ENCODE results near the gene ME3. TPM values are rescaled to one million over a fixed set of nuclear protein-coding genes. Genes with fewer than 3 reads are reported as not detected.

ME3 gene
- total RNA-seq, 1 donor from 2014 or later = 110 TPM

DNA sequence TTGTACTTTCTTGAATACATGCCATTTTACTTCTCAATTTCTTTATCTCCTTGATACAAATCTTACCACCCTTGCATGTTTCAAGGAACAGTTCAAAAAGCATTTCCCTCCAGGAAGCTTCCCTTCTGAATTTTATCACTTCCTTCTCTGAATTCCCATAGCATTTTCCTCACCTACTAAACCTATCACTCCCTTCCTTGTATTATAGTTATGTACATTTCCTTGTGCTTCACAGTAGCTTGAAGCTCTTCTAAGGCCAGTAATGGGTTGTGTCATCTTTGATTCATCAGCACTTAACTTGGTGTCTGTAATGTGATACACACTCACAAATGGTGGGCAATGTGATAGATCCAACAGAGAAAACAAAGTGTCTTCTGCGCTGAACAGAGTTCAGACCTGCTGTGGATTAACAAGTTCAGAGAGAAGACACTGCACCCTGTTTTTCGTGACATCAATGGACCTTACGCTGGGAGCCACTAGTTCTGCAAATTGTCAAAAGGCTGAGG, 170.2 kb downstream of the ME3 start:
- FAIRE-seq (no peak), DNase-seq (ENCODE audit: low spot score in 2 of 2) (no peak)

DNA sequence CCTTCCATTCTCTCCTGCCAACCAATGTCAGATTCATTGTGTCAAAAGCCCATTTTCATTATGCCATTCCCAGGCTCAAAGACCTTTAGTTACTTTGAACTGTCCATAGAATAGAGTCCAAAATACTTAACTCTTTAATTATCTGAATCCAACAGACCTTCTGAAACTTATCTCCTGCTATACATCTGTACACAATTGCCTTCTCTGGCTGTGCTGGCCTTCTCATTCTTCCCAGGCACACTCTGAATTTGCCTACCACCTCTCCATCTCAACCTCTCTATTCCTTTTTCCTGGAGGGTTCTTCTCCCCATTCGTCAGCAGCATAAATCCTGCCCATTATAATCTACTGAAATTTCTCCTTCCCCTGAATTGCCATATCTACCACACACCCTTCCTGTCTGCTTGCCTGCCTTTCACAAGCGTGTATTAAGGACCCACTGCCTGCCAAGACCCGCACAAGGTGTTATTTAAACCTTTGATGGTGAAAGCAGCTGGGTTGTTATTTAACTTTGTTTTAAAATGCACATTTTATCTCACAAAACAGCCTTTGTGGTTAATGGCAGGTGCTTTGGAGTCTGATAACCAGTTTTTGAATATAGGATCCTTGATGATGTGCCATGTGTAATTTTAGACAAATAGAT, 171.8 kb downstream of the ME3 start:
- FAIRE-seq (no peak), DNase-seq (ENCODE audit: low spot score in 2 of 2) (no peak)

DNA sequence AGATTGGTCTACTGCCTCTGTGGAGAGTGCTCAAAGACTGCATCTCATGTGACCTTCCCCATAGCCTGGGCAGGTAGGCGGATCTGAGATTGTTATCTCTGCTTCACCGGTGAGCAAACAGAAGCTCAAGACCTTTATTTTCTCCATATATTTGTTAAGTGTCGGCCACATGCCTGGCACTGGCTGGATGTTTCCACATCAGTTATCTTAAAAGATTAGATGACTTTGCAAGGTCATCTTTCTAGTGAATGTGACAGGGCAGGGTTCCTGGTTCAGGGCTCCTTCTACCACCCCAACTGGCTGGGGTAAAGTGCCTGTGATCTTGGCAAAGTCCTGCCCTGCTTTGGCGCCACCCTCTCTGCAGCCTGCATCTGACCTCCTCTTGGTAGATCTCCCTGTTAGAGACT, 172.7 kb downstream of the ME3 start:
- DNase-seq (ENCODE audit: low spot score in 2 of 2) (no peak), FAIRE-seq (no peak)

DNA sequence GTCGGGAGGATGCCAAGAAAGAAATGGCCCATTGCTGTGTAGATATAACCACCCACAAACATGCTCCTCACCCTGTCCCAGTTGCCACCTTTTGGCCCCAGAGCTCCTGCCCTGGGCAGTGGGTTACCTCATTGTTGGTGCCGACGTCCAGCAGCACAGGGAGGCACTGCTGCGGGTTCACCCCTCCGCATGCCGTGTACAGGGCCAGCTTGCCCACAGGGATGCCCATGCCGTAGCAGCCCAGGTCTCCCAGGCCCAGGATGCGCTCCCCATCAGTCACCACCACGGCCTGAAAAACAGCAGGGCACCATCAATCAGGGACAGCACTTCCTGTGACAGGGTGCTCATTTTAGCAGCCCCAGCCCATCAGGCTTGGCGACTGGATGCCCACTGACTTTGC, 174.6 kb downstream of the ME3 start:
- FAIRE-seq = no peak
- DNase-seq (ENCODE audit: low spot score in 2 of 2) = no peak

GRCh38 chr11:86497310-86497709, 175.1 kb downstream of the ME3 start:
- DNase-seq (ENCODE audit: low spot score in 2 of 2) = no peak
- FAIRE-seq = no peak

DNA sequence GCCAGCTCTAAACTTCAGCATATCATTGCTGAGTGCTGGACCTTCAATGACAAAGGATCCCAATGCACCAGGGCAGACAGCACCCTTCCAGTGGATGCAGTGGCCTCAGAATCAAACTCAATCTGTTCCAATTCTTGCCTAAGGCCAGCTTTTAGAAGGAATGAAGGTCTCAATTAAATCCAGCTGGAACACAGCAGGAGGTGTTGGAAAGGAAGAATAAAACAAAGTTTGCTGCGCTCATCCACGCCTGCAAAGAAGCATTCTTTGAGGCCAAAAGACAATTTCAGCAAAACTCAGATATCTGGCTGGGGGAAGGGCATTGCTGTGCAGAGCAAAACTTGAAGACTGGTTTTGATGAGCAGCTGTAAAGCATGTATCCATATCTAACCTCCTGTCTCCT, 177.1 kb downstream of the ME3 start:
- FAIRE-seq = no peak
- DNase-seq (ENCODE audit: low spot score in 2 of 2) = no peak

GRCh38 chr11:86492370-86493010, 179.9 kb downstream of the ME3 start:
- FAIRE-seq = no peak
- DNase-seq (ENCODE audit: low spot score in 2 of 2) = no peak

DNA sequence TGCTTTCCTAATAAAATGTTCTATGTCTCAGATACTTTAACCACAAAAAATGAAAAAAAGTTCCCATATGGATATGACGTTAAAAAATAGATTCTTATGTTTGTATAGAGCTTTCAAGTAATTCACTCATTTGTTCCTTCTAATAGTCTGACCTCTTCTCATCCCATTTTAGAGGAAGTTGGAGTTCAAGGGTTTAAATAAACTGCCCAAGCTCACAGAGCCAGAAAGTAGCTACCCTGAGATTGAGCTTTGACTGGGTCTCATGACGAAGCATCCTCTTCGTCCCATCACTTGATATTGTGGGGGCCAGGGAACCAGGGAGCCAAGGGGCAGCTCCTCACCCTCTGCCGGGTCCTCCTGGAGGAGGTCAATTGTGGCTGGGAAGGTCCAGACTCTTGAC, 181.4 kb downstream of the ME3 start:
- DNase-seq (ENCODE audit: low spot score in 2 of 2) = no peak
- FAIRE-seq = no peak

GRCh38 chr11:86490582-86490981, 181.8 kb downstream of the ME3 start:
- DNase-seq (ENCODE audit: low spot score in 2 of 2) (no peak), FAIRE-seq (no peak)

DNA sequence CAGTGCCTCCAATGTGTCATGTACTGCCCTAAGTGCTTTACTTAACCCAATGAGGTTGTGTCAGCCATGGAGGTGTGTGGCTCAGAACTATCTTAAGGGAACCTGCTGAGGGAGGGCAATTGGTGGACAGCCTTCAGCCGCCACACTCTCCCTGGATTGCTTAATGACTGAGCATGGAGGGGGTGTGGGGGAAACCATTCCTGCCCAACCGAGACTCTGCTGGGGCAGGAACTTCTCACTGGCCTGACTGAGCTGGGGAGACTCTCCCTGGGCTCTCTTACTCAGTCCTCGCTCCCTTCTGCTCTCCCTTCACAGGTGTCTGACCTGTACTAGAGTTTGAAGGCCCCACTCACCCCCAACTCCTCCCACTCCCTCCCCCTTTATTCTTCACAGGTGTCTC, 183.0 kb downstream of the ME3 start:
- no peak for FAIRE-seq
- DNase-seq (ENCODE audit: low spot score in 2 of 2) = no peak

DNA sequence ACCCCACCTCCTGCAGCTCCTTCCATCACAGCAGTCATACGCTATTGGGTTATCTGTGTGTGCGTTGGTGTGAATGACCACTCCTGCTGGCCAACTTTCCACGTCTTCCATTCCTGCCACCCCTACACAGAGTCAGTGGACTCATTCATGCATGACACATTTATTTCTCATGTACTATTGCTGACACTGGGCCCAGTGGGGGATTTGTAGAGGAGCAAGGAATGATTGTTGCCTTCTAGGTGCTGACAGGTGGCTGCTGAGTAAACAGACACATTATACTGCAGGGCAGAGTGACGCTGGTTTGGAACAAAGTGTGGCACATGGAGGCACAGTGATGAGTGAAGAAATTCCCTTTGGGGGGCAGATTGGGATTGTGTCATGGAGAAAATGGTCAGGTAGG, 183.9 kb downstream of the ME3 start:
- FAIRE-seq = no peak

DNA sequence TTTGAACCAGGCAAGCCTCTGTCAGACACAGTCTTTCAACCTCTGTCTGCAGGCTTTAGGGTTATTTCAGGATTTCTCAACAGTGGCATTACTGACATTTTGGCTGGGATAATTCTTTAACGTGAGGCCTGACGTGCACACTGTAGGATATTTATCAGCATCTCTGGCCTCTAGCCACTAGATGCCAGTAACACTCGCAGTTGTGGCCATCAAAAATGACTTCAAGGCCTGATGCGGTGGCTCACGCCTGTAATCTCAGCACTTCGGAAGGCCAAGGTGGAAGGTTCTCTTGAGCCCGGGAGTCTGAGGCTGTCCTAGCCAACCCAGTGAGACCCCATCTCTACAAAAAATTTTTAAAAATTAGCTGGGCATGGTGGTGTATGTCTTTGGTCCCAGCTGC, 184.7 kb downstream of the ME3 start:
- DNase-seq (ENCODE audit: low spot score in 2 of 2) = no peak
- no peak for FAIRE-seq

More for the DNA sequence above, 183.9 kb downstream of the ME3 start:
- DNase-seq (ENCODE audit: low spot score in 2 of 2) = no peak

GRCh38 chr11:86486261-86487030, 186.0 kb downstream of the ME3 start:
- FAIRE-seq (no peak), DNase-seq (ENCODE audit: low spot score in 2 of 2) (no peak)

DNA sequence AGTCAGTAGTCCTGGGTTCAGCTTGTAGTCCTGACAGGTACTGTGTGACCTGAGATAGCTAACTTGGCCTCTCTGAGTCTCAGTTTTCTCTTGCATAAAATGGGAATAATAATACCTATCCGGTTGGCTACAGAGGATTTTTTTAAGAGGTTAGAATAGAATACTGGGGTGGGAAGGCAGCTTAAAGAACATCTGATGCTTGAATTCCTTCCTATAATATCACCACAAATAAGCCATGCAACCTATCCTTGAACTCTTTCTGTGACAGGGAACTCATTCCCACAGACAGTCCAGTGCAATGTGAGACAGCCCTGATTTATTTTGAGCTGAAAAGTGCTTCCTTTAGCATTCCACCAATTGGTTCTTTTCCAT, 187.6 kb downstream of the ME3 start:
- DNase-seq (ENCODE audit: low spot score in 2 of 2) (no peak), FAIRE-seq (no peak)

DNA sequence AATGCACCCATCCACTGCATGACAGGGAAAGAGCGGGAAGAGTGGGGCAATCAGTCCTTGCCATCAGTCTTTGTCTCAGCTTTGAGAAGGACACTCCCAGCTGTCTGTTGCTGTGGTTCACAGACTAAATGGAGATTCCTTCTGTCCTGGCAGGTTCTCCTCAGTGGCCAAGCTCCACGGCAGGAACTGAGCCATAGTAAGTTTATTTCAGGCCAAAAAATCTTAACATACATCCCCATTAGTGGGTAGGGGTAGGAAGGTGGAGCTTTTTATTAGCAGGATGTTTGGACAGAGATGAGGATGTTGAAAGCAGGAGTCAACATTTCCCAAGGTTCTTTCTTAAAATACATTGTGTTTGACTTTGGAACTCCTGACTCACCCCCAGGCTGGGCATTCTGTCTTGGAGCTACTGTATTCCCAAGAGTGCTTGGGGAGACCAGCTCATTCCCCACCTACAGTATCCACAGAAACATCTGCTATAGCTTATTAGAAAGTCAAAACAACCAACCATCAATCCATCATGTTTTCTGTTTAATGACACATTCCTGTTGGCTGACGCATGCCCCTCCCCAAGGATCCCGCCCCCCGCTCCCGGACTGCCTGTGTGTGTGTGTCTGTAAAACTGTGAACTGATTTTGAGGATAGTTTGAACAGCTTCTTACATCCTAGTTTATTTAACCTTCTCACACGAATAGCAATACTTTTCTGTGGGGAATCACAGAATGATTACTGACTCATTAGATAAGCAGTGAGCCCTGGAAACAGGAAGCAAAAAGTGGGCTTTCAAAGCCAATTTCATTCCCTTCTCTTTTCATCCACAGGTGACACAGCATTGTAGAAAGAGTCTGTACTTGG, 188.2 kb downstream of the ME3 start:
- FAIRE-seq (no peak), DNase-seq (ENCODE audit: low spot score in 2 of 2) (peak in 1 of 2 donors; percentile 24)

- FAIRE-seq = no peak
Observed at GRCh38 chr11:86483610-86483939, 188.8 kb downstream of the ME3 start.

DNA sequence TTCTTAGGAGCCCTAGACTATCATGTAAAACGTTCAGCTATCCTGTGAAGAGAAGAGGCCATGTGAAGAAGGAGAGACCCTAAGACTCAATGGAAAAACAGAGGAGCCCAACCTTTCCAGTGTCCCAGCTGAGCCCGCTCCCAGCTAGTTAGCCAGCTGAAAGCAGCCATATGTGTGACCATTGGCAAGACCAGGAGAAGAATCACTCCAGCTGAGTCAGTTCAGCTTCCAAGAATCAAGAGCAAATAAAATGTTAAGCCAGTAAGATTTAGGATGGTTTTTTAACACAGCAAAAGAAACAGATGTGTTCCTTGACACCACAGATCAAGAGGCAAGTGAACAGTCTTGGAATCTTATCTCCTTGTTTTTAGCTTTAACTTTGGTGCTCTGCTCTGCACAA, 189.7 kb downstream of the ME3 start:
- DNase-seq (ENCODE audit: low spot score in 2 of 2) = no peak
- no peak for FAIRE-seq

More at GRCh38 chr11:86483610-86483939, 188.8 kb downstream of the ME3 start:
- no peak for DNase-seq (ENCODE audit: low spot score in 2 of 2)

DNA sequence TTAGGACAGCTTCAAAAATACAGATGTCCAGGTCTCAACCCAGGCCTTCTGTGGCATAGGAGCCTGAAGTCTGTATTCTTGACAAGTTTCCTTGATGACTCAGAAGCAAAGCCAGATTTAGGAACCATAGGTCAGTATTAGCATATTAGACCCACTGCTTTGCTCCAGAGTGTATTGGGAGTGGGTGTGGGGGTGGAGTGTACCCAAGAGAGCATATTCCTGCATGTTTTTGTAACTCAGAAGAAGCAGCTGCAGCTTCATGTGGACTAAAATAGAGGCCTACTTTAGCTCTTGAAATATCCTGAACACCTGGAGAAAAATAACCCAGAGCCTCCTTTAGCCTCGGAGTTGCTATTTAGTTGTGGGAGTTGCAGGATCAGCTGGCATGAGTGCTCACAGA, 191.0 kb downstream of the ME3 start:
- FAIRE-seq (no peak), DNase-seq (ENCODE audit: low spot score in 2 of 2) (no peak)

DNA sequence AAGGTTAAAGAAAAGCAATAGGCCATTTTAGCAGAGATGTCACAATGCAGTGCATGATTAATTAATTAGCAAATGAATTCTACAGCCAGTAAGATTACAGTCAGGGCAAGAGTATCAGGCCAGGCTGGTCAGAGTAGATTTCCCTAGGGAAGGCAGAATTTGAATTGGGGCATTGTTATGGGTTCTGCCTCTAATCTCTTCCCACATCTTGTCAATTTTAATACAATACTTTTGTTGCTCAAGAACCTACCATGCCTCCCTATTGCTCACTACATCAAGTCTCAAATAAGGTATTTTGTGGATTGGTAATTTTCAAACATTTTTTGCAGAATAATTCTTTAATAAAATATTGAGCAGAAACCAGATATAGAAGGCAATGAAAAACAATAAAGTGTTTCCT, 194.1 kb downstream of the ME3 start:
- DNase-seq (ENCODE audit: low spot score in 2 of 2) (no peak), FAIRE-seq (no peak)

DNA sequence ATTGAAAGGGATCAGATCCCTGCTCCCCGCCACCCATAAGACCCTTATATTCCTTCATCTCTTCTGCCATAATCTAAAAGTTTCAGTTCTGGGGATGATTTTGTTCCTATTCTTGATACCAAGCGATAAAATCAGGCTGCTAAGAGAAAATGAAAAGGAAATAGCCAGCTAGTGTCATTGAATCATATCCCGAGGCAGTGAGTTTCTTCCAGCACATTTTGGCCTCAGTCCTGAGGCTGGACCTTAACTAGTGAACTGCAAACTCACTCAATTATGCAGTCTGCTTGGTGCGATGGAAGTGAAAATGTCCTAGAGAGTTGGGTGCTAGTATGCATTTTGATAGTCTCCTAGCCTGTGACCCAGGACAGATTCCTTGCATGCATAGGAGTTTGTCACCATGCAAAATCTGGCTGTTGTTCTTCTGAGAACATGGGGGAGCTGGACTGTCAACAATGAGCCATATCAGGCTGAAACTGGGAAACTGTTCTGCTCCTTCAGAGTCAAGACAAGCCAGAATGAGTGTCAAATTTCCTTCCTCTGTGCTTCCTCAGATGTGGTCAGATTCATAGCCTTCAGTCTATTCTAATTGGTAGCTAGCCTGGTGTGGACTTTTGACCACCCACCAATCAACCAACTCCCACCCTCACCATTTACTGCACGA, 194.8 kb downstream of the ME3 start:
- no peak for FAIRE-seq
- no peak for DNase-seq (ENCODE audit: low spot score in 2 of 2)

Measured in frontal cortex (tissue), 4 donors.